HEK293 (cell line): ENCODE results near the gene CLEC6A.

Source experiments
- CTCF ChIA-PET: fragments of 350-600 bp; formaldehyde crosslinking; extraction: SDS; loops from one replicate; lab custom pipeline; 2021; ENCODE audit warnings: antibody characterized with exemption; lab: Yijun Ruan, JAX
- POLR2A ChIA-PET: fragments of 300-600 bp; formaldehyde crosslinking; extraction: SDS; loops from one replicate; lab custom pipeline; 2020; ENCODE audit warnings: antibody characterized with exemption, inconsistent platforms; lab: Yijun Ruan, JAX
- H3K27ac ChIP-seq: fragments of 200-500 bp; sonication (Bioruptor generic); 2 replicates; pipeline ENCODE4 v1.5.1; 2014; ENCODE audit warnings: low read depth, low read length, control low read depth, inconsistent platforms; ENCODE audit errors: extremely low read depth
- H3K36me3 ChIP-seq, 2 experiments: fragments of 200-500 bp in 1 of 2; sonication (Bioruptor generic) in 1 of 2; 1 replicate in 1 of 2; 2 replicates in 1 of 2; pipeline ENCODE4 v1.5.1; 2014 to 2017; ENCODE audit warnings: inconsistent platforms in 2 of 2, low read length in 2 of 2; ENCODE audit not compliant: control insufficient read depth in 2 of 2, insufficient read depth in 1 of 2
- H3K4me1 ChIP-seq: fragments of 200-500 bp; sonication (Bioruptor generic); 2 replicates; pipeline ENCODE4 v1.5.1; 2014; ENCODE audit warnings: mild to moderate bottlenecking, low read length, inconsistent platforms; ENCODE audit not compliant: control insufficient read depth, insufficient read depth
- H3K4me3 ChIP-seq: 2 replicates; pipeline ENCODE4 v1.5.1; 2011; ENCODE audit warnings: low read depth, mild to moderate bottlenecking, control low read depth, low read length, moderate library complexity
- H3K9me3 ChIP-seq: fragments of 200-500 bp; sonication (Bioruptor generic); 2 replicates; pipeline ENCODE4 v1.5.1; 2014; ENCODE audit warnings: low read depth, low read length, inconsistent platforms; ENCODE audit not compliant: control insufficient read depth, insufficient read depth
- BCL11B ChIP-seq: fragments of 450-650 bp; formaldehyde crosslinking; IDR thresholded peaks from 2 replicates; pipeline ENCODE4 v1.5.1; 2016; ENCODE audit warnings: low read depth, missing biosample characterization, missing genetic modification characterization
- PRDM2 ChIP-seq: fragments of 450-650 bp; formaldehyde crosslinking; IDR thresholded peaks from 2 replicates; pipeline ENCODE4 v1.5.1; 2016; ENCODE audit warnings: missing biosample characterization, missing genetic modification characterization, borderline replicate concordance
- PRDM6 ChIP-seq: fragments of 450-650 bp; formaldehyde crosslinking; IDR thresholded peaks from 2 replicates; pipeline ENCODE4 v1.5.1; 2017; ENCODE audit warnings: missing biosample characterization, missing genetic modification characterization
- SCRT1 ChIP-seq: fragments of 450-650 bp; formaldehyde crosslinking; IDR thresholded peaks from 2 replicates; pipeline ENCODE4 v1.5.1; 2016; ENCODE audit warnings: missing biosample characterization, missing genetic modification characterization, borderline replicate concordance
- SP7 ChIP-seq: fragments of 450-650 bp; formaldehyde crosslinking; IDR thresholded peaks from 2 replicates; pipeline ENCODE4 v1.5.1; 2016; ENCODE audit warnings: missing biosample characterization, missing genetic modification characterization
- ZBTB17 ChIP-seq: fragments of 450-650 bp; formaldehyde crosslinking; IDR thresholded peaks from 2 replicates; pipeline ENCODE4 v1.5.1; 2016; ENCODE audit warnings: missing biosample characterization, missing genetic modification characterization
- ZBTB21 ChIP-seq: fragments of 450-650 bp; formaldehyde crosslinking; IDR thresholded peaks from 2 replicates; pipeline ENCODE4 v1.5.1; 2017; ENCODE audit warnings: missing biosample characterization, missing genetic modification characterization
- ZBTB8A ChIP-seq: fragments of 450-650 bp; formaldehyde crosslinking; IDR thresholded peaks from 2 replicates; pipeline ENCODE4 v1.5.1; 2016; ENCODE audit warnings: missing biosample characterization, missing genetic modification characterization
- ZFP37 ChIP-seq: fragments of 450-650 bp; formaldehyde crosslinking; IDR thresholded peaks from 2 replicates; pipeline ENCODE4 v1.5.1; 2016; ENCODE audit warnings: missing biosample characterization, missing genetic modification characterization
- ZNF211 ChIP-seq: fragments of 450-650 bp; formaldehyde crosslinking; IDR thresholded peaks from 2 replicates; pipeline ENCODE4 v1.5.1; 2016; ENCODE audit warnings: low read depth, missing biosample characterization, missing genetic modification characterization
- ZNF239 ChIP-seq: fragments of 450-650 bp; formaldehyde crosslinking; IDR thresholded peaks from 2 replicates; pipeline ENCODE4 v1.5.1; 2016; ENCODE audit warnings: missing biosample characterization, missing genetic modification characterization
- ZNF324 ChIP-seq: fragments of 450-650 bp; formaldehyde crosslinking; IDR thresholded peaks from 2 replicates; pipeline ENCODE4 v1.5.1; 2016; ENCODE audit warnings: missing biosample characterization, missing genetic modification characterization
- ZNF366 ChIP-seq: fragments of 450-650 bp; formaldehyde crosslinking; conservative IDR thresholded peaks from 2 replicates; pipeline ENCODE4 v1.5.1; 2016; ENCODE audit warnings: missing biosample characterization, missing genetic modification characterization
- ZNF37A ChIP-seq: fragments of 450-650 bp; IDR thresholded peaks from 2 replicates; pipeline ENCODE4 v1.5.1; 2018; ENCODE audit warnings: missing biosample characterization, missing genetic modification characterization
- ZNF449 ChIP-seq: fragments of 450-650 bp; formaldehyde crosslinking; IDR thresholded peaks from 2 replicates; pipeline ENCODE4 v1.5.1; 2017; ENCODE audit warnings: missing biosample characterization, mild to moderate bottlenecking, missing genetic modification characterization, moderate library complexity
- ZNF513 ChIP-seq: fragments of 450-650 bp; IDR thresholded peaks from 2 replicates; pipeline ENCODE4 v1.5.1; 2018; ENCODE audit warnings: missing biosample characterization, missing genetic modification characterization
- ZNF529 ChIP-seq: fragments of 450-650 bp; formaldehyde crosslinking; IDR thresholded peaks from 2 replicates; pipeline ENCODE4 v1.5.1; 2017; ENCODE audit warnings: missing genetic modification characterization, missing biosample characterization; ENCODE audit not compliant: insufficient replicate concordance
- ZNF558 ChIP-seq: fragments of 450-650 bp; formaldehyde crosslinking; IDR thresholded peaks from 2 replicates; pipeline ENCODE4 v1.5.1; 2016; ENCODE audit warnings: missing biosample characterization, missing genetic modification characterization
- ZNF560 ChIP-seq: fragments of 450-650 bp; formaldehyde crosslinking; IDR thresholded peaks from 2 replicates; pipeline ENCODE4 v1.5.1; 2017; ENCODE audit warnings: missing biosample characterization, missing genetic modification characterization, borderline replicate concordance
- ZNF571 ChIP-seq: fragments of 450-650 bp; formaldehyde crosslinking; IDR thresholded peaks from 2 replicates; pipeline ENCODE4 v1.5.0; 2017; ENCODE audit warnings: missing biosample characterization, missing genetic modification characterization
- ZNF664 ChIP-seq: fragments of 450-650 bp; formaldehyde crosslinking; IDR thresholded peaks from 2 replicates; pipeline ENCODE4 v1.5.1; 2016; ENCODE audit warnings: missing biosample characterization, missing genetic modification characterization
- ZNF768 ChIP-seq: fragments of 450-650 bp; formaldehyde crosslinking; IDR thresholded peaks from 2 replicates; pipeline ENCODE4 v1.5.1; 2018; ENCODE audit warnings: missing biosample characterization, mild to moderate bottlenecking, missing genetic modification characterization
- ZNF785 ChIP-seq: fragments of 450-650 bp; formaldehyde crosslinking; IDR thresholded peaks from 2 replicates; pipeline ENCODE4 v1.5.1; 2016; ENCODE audit warnings: missing biosample characterization, missing genetic modification characterization

CLEC6A gene

GRCh38 chr12:8453021-8453513 is 2.7 kb upstream of the CLEC6A start:
- POLR2A ChIA-PET = no interaction called here
- H3K4me3 ChIP-seq = no peak overlapping the region
- no peak overlapping the region for H3K27ac ChIP-seq
- TF ChIP-seq ZNF211 (no peak), ZNF558 (tag by site-specific recombination) (no peak), PRDM6 (no peak), ZNF37A (tag by site-specific recombination) (no peak), ZNF560 (tag by site-specific recombination) (no peak), PRDM2 (tag by site-specific recombination) (no peak), ZBTB8A (tag by site-specific recombination) (no peak), SCRT1 (no peak), ZNF513 (tag by site-specific recombination) (no peak), ZNF366 (tag by site-specific recombination) (no peak), ZBTB17 (no peak), ZNF571 (tag by site-specific recombination) (no peak), ZNF324 (tag by site-specific recombination) (no peak), ZNF664 (no peak)
- no peaks in the 10 kb centered on the region for H3K4me1 ChIP-seq
- CTCF ChIA-PET = no interaction called here
- no peaks in the 10 kb centered on the region for H3K36me3 ChIP-seq
- no peaks in the 10 kb centered on the region for H3K9me3 ChIP-seq

DNA sequence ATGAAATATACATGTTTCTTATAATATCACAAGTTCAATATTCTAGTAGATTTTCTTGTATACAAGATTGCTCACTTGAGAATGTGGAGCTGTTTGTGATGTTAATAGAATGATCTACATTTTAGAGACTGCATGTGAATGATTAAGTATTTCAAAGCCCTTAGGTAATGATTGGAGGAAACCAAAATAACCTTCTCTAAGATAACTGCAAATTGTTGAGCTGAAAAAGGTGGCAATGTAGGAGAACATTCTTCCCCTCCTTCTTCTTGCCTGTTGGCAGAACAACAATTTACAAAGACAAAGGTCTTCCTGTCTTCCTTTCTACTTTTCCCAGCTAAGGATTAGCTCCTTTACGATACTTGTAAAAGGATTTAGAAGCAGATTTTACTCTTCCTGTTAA is 2.0 kb upstream of the CLEC6A start:
- POLR2A ChIA-PET = no interaction called here
- Histone ChIP-seq H3K27ac (no peak overlapping the region), H3K4me3 (no peak overlapping the region)

More for the DNA sequence above, 2.0 kb upstream of the CLEC6A start:
- TF ChIP-seq BCL11B (tag by site-specific recombination) = no peak
- no peak for TF ChIP-seq SP7 (tag by site-specific recombination)
- TF ChIP-seq ZNF768 (tag by site-specific recombination) = no peak
- TF ChIP-seq ZNF239 (tag by site-specific recombination) = no peak
- no peak for TF ChIP-seq ZNF449 (tag by site-specific recombination)
- TF ChIP-seq ZBTB21 = no peak
- no peak for TF ChIP-seq ZFP37 (tag by site-specific recombination)
- no peak for TF ChIP-seq ZNF529 (tag by site-specific recombination)
- no peak for TF ChIP-seq ZNF785 (tag by site-specific recombination)
- no peaks in the 10 kb centered on the region for H3K36me3 ChIP-seq
- no peaks in the 10 kb centered on the region for H3K4me1 ChIP-seq
- no peaks in the 10 kb centered on the region for H3K9me3 ChIP-seq
- CTCF ChIA-PET = interaction anchor here (1.2 kb wide), 1 partner anchor 64 kb away, joined by 4 read pairs; no protein-coding TSS in a partner anchor
